HCT116 (cell line): ENCODE measurements around the gene TAS1R2. TPM values are rescaled to one million over a fixed set of nuclear protein-coding genes. Genes with fewer than 3 reads are reported as not detected.

ENCODE experiments used
- ATAC-seq: fragments of 200-7000 bp; cut with Tn5 transposase; 2 replicates; pipeline ENCODE4 v1.9.1; 2020; ENCODE audit warnings: mild to moderate bottlenecking, moderate library complexity
- BruUV-seq: library from RNA; stranded (reverse); fragments of 400-500 nt; replicated peaks from 2 replicates; lab custom pipeline; 2021; lab: Mats Ljungman, UMichigan
- CTCF ChIA-PET: fragments of 300-600 bp; sonication (Branson Sonifier 250); formaldehyde crosslinking; loops from one replicate; lab custom pipeline; 2021; ENCODE audit warnings: antibody characterized with exemption; lab: Charles Lee
- POLR2A ChIA-PET: fragments of 300-600, 350-600 bp; sonication (Branson Sonifier 250); formaldehyde crosslinking; loops from one replicate; lab custom pipeline; 2021; ENCODE audit warnings: antibody characterized with exemption; lab: Charles Lee
- RAD21 ChIA-PET, 2 experiments: fragments of 300-600 bp; sonication (Branson Sonifier 250); formaldehyde crosslinking; loops; one replicate each; lab custom pipeline; 2023; ENCODE audit warnings: low total read pairs in 2 of 2; ENCODE audit not compliant: uncharacterized antibody in 2 of 2, unreplicated experiment in 2 of 2, low non-redundant PET in 1 of 2; lab: Charles Lee
- DNase-seq: peaks from one replicate; pipeline ENCODE4 v3.0.0-alpha.2; 2010; ENCODE audit warnings: low read depth, low spot score
- H2AFZ ChIP-seq: fragments of 200-600 bp; shearing (Covaris generic), sonication (generic); 2 replicates; pipeline ENCODE4 v1.6.1; 2017; ENCODE audit warnings: low read depth, mixed run types, mixed read lengths, antibody characterized with exemption, low read length; ENCODE audit not compliant: poor library complexity, severe bottlenecking
- H3K27ac ChIP-seq: 2 replicates; pipeline ENCODE4 v1.5.1; 2012; ENCODE audit warnings: low read depth, low read length
- H3K27me3 ChIP-seq: fragments of 200-600 bp; sonication (generic); 2 replicates; pipeline ENCODE4 v1.6.1; 2016; ENCODE audit warnings: mixed run types, low read length, mixed read lengths; ENCODE audit not compliant: insufficient read depth
- H3K36me3 ChIP-seq, 2 experiments: fragments of 200-500 bp in 1 of 2; fragments of 200-600 bp in 1 of 2; sonication (Bioruptor generic) in 1 of 2; sonication (generic) in 1 of 2; 2 replicates each; pipeline versions ENCODE4 v1.5.1 to v1.6.1; 2014 to 2016; ENCODE audit warnings: low read length in 2 of 2, inconsistent platforms in 1 of 2, mixed read lengths in 1 of 2, mixed run types in 1 of 2; ENCODE audit not compliant: insufficient read depth in 2 of 2, control insufficient read depth in 1 of 2
- H3K4me1 ChIP-seq, 2 experiments: fragments of 200-600 bp in 1 of 2; sonication (generic) in 1 of 2; 2 replicates each; pipeline versions ENCODE4 v1.5.1 to v1.6.1; 2012 to 2017; ENCODE audit warnings: low read length in 2 of 2, inconsistent platforms in 1 of 2, mild to moderate bottlenecking in 1 of 2, mixed read lengths in 1 of 2, mixed run types in 1 of 2, moderate library complexity in 1 of 2; ENCODE audit not compliant: insufficient read depth in 2 of 2, control insufficient read depth in 1 of 2
- H3K4me2 ChIP-seq: fragments of 200-600 bp; sonication (generic); 2 replicates; pipeline ENCODE4 v1.6.1; 2017; ENCODE audit warnings: mixed run types, low read length, mixed read lengths
- H3K4me3 ChIP-seq, 2 experiments: fragments of 200-600 bp in 1 of 2; sonication (generic) in 1 of 2; replicated peaks in 1 of 2; 2 replicates each; pipeline ENCODE4 v1.5.1; 2011 to 2016; ENCODE audit warnings: low read length in 2 of 2, control low read depth in 1 of 2, low read depth in 1 of 2, mild to moderate bottlenecking in 1 of 2, mixed read lengths in 1 of 2, mixed run types in 1 of 2
- H3K79me2 ChIP-seq: fragments of 200-600 bp; sonication (generic); 2 replicates; pipeline ENCODE4 v1.6.1; 2017; ENCODE audit warnings: mild to moderate bottlenecking, mixed run types, low read length, moderate library complexity, mixed read lengths; ENCODE audit not compliant: insufficient read depth
- H3K9ac ChIP-seq: fragments of 200-600 bp; sonication (generic); 2 replicates; pipeline ENCODE4 v1.6.1; 2016; ENCODE audit warnings: low read length, mixed read lengths
- H3K9me2 ChIP-seq: fragments of 200-600 bp; sonication (generic), shearing (Covaris generic); 2 replicates; pipeline ENCODE4 v1.6.1; 2017; ENCODE audit warnings: mixed run types, mild to moderate bottlenecking, moderate library complexity; ENCODE audit not compliant: insufficient read depth
- H3K9me3 ChIP-seq, 2 experiments: fragments of 200-500 bp in 1 of 2; fragments of 200-600 bp in 1 of 2; sonication (Bioruptor generic) in 1 of 2; sonication (generic) in 1 of 2; 2 replicates each; pipeline ENCODE4 v1.6.1; 2014 to 2017; ENCODE audit warnings: low read length in 2 of 2, mixed read lengths in 2 of 2, inconsistent platforms in 1 of 2, low read depth in 1 of 2, mild to moderate bottlenecking in 1 of 2, mixed run types in 1 of 2, moderate library complexity in 1 of 2; ENCODE audit not compliant: control insufficient read depth in 1 of 2, insufficient read depth in 1 of 2
- H4K20me1 ChIP-seq: fragments of 200-600 bp; sonication (generic), shearing (Covaris generic); 2 replicates; pipeline ENCODE4 v1.6.1; 2017; ENCODE audit warnings: mixed run types, mild to moderate bottlenecking, moderate library complexity; ENCODE audit not compliant: insufficient read depth
- ELF1 ChIP-seq: IDR thresholded peaks from 2 replicates; pipeline ENCODE4 v1.6.1; 2012; ENCODE audit warnings: low read depth, borderline replicate concordance
- YY1 ChIP-seq: IDR thresholded peaks from 2 replicates; pipeline ENCODE4 v1.6.1; 2011; ENCODE audit warnings: low read length, low read depth, moderate library complexity, mild to moderate bottlenecking; ENCODE audit not compliant: insufficient replicate concordance; ENCODE audit errors: extremely low read depth
- intact Hi-C: fragments of 100-400 bp; cut with micrococcal nuclease; formaldehyde crosslinking; loops from 2 replicates; pipeline ENCODE4 v1.10.0; 2022
- total RNA-seq: library from RNA; stranded (reverse); gene quantifications from one replicate; pipeline ENCODE4 v1.2.1, GENCODE V29; 2021; ENCODE audit not compliant: unreplicated experiment
- TF ChIP-seq, protein P1 (sequence below): IDR thresholded peaks from 2 replicates; pipeline ENCODE4 v1.6.1; 2012; ENCODE audit warnings: low read depth

Gene TAS1R2
- total RNA-seq, 1 experiment from 2014 or later = not detected

- Histone ChIP-seq H3K79me2 (no peaks in the 10 kb centered on the region), H3K27ac (no peak overlapping the region), H3K4me1 (peaks cover 0 to 5% of the 10 kb centered on the region in 2 experiments; a peak in 1 of 4 replicates), H3K9ac (no peak overlapping the region), H2AFZ (no peak overlapping the region), H3K27me3 (no peaks in the 10 kb centered on the region), H4K20me1 (no peaks in the 10 kb centered on the region), H3K36me3 (no peaks in the 10 kb centered on the region), H3K4me3 (no peak overlapping the region), H3K9me3 (no peaks in the 10 kb centered on the region), H3K9me2 (no peaks in the 10 kb centered on the region), H3K4me2 (no peak overlapping the region)
- DNase-seq (no peak), ATAC-seq (no peak)
- no peak for TF ChIP-seq YY1
- TF ChIP-seq ELF1 = no peak
- TF ChIP-seq, protein P1, sequence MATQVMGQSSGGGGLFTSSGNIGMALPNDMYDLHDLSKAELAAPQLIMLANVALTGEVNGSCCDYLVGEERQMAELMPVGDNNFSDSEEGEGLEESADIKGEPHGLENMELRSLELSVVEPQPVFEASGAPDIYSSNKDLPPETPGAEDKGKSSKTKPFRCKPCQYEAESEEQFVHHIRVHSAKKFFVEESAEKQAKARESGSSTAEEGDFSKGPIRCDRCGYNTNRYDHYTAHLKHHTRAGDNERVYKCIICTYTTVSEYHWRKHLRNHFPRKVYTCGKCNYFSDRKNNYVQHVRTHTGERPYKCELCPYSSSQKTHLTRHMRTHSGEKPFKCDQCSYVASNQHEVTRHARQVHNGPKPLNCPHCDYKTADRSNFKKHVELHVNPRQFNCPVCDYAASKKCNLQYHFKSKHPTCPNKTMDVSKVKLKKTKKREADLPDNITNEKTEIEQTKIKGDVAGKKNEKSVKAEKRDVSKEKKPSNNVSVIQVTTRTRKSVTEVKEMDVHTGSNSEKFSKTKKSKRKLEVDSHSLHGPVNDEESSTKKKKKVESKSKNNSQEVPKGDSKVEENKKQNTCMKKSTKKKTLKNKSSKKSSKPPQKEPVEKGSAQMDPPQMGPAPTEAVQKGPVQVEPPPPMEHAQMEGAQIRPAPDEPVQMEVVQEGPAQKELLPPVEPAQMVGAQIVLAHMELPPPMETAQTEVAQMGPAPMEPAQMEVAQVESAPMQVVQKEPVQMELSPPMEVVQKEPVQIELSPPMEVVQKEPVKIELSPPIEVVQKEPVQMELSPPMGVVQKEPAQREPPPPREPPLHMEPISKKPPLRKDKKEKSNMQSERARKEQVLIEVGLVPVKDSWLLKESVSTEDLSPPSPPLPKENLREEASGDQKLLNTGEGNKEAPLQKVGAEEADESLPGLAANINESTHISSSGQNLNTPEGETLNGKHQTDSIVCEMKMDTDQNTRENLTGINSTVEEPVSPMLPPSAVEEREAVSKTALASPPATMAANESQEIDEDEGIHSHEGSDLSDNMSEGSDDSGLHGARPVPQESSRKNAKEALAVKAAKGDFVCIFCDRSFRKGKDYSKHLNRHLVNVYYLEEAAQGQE = no peak
- RAD21 ChIA-PET = interaction anchor here in 1 of 2 experiments (1.6 kb wide), 1 partner anchor 211 kb away, joined by 7 read pairs; no protein-coding TSS in a partner anchor
- intact Hi-C loops = no loop called here
- CTCF ChIA-PET = interaction anchor here (1.7 kb wide), 2 partner anchors 28 to 205 kb away, joined by 6 to 12 read pairs; no protein-coding TSS in a partner anchor
- no TSS peak for BruUV-seq
- POLR2A ChIA-PET = no interaction called here
Observed at GRCh38 chr1:18885311-18886002, 26.0 kb upstream of the TAS1R2 start.
